Activated T-cell treated with anti-CD3 and anti-CD28 coated beads for 48 hours (primary cell): ENCODE results near the gene RGS16.
"Not testable (repeated sequence)": the region's sequence is repeated elsewhere in the genome, so short reads cannot be mapped to it uniquely, and the experiment has no call there.

Source experiments
- DNase-seq: peaks from one replicate; pipeline ENCODE4 v3.0.0-alpha.2; 2020; ENCODE audit warnings: low read depth

The RGS16 gene

DNA sequence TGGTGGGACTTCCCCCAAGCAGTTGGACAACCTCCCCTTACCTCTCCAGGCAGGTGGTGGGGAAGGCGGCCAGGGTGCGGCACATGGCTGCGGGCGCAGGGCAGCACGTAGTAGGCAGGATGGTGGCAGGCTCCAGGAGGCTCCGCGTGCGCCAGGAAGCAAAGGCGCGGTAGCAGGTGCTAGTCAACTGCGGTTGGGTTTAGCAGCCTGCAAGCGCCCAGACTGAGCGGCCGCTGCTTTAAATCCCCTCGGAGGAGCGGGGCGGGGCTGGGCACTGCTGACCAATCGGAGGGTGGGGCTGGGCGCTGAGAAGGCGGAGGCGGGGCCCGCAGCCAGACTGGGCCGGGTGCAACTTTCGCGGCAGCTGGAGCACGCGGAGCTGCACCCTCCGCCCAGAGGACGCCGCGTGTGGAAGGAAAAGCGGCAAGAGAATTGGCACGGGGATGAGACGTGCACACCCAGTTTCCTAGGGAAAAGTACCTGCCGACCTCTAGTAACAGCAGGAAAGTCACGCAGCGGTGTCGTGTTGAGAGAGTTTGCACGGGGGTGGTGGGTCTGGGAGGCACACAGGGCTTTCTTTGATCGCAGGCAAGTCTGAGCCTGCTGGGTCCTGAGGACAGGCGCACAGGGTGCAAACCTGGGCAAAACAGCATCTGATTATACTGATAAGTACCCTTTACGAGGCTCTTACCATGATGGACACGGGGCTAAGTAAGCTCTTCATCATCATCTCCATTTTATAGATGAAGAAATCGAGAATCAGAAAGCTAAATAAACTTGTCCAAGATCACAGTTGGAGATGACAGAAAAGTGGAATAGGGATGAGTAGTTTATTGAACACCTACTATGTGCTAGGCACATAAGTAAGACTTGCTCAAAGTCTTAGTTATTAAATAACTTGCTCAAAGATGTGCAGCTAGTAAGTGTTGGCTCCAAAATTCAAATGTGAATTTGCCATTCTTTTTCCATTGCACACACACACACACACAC is at the start of gene RGS16:
Gene RGS16 (minus strand): TSS at position 215 of the 990 bp plus-strand sequence. CDS start 130 bp downstream, at position 85.
- DNase-seq = peak; percentile 95

- no peak for DNase-seq
These were observed 49.8 kb upstream of the RGS16 start for GRCh38 chr1:182653986-182654385.

DNA sequence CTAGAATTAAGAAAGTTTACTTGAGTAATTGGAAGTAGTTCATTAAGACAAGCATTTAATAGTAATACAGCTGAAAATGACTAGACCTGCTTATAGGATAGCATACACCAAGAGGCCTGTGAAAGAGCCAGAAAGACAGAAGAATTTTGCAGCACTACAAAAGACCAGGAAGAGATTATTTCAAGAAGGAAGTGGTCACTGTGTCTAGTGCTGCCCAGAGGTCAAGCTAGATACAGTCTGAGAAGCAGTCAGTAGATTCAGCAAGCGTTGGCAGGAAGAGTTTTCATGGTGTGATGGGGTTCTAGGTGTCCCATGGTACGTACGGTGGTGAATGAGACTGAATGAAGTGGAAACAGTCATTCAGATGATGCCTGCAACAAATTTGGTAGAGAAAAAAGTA is 48.7 kb upstream of the RGS16 start:
- DNase-seq = no peak

DNA sequence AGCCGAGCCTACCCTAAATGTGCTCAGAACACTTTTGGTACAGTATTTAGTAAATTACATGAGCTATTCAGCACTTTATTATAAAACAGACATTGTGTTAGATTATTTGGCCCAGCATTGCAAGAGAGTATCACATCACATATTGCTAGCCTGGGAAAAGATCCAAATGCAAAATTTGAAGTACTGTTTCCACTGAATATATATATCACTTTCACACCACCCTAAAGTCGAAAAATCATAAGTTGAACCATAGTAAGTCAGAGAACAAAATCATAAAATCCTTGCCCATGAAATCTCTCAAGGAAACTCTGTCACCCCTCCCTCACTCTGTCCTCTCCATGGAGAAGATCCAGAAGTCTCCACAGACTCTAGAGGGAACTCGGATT is 47.1 kb upstream of the RGS16 start:
- no peak for DNase-seq

GRCh38 chr1:182650678-182651338 is 46.6 kb upstream of the RGS16 start:
- DNase-seq = no peak

- no peak for DNase-seq
These were observed 44.9 kb upstream of the RGS16 start for GRCh38 chr1:182649041-182649440.

- no peak for DNase-seq
These were observed 42.5 kb upstream of the RGS16 start for GRCh38 chr1:182646739-182647138.

DNA sequence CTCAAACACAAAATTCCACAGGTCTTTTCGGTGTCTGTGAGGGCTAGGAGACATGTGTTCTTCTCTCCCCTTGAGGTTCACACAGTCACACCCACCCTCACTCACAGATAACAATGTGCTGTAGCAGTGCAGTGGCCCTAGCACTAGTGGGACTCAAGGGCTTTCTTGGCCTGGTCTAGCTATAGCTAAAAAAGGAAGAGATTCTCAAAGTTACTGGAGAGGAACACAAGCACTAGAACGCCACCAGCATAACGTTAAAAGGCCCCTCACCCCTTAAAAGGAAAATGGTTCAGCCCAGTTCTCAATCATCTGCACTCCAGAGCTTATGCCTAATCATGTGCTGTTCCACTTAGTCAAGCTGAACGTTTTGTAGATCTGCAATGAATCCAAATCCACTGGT is 40.7 kb upstream of the RGS16 start:
- DNase-seq = no peak

- DNase-seq = no peak
These were observed 39.5 kb upstream of the RGS16 start for GRCh38 chr1:182643699-182644098.

DNA sequence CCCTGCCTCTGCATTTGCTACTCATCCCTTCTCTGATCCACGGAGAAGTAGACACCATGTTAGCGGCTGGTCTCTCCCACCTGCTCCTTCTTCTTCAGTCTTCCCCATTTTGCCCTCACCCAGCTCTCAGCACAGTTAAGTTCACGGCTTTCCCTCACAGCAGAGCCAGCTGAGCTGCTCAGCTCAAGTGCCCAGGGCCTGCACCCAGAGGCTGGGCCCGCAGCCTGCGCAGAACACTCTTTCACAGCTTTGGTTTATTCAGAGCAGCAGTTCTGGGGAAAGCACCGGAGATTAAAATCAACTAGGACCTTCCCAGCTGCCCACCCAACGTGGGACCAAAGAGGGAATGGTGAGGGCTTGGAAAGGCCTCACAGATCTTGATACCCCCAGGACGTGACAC is 38.3 kb upstream of the RGS16 start:
- DNase-seq = no peak

GRCh38 chr1:182641561-182641960 is 37.4 kb upstream of the RGS16 start:
- DNase-seq = no peak

DNA sequence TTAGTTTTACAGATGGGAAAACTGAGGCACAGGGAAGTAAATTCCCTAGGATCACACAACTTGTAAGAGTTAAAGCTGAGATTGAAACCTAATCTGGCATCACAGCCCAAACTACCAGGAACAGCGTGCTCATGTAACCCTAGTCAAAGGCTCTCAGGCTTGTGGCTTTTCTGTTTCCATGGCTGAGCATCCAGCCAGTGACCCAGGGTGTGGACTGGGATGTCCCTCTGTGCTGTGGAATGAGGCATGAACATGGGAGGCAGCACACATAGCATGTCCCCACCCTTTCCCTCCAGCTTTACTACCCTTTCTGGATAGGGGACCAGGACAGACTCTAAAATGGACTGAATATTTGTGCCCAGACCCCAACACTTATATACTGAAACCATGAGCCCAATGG is 35.1 kb upstream of the RGS16 start:
- DNase-seq = no peak

DNA sequence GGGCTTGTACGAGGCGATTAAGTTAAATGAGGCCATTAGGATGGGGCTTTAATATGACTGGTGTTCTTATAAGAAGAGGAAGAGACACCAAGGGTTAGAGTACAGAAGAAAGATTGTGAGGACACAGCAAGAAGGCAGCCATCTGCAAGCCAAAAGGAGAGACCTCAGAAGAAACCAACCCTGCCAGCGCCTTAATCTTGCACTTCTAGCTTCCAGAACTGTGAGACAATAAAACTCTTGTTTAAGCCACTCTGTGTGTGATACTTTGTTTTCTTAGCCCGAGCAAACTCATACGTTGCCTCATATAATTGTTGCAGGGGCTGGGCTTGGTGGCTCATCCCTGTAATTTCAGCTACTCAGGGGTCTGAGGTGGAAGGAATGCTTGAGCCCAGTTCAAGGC is 33.6 kb upstream of the RGS16 start:
- DNase-seq = no peak

GRCh38 chr1:182635871-182636270 is 31.7 kb upstream of the RGS16 start:
- no peak for DNase-seq

DNA sequence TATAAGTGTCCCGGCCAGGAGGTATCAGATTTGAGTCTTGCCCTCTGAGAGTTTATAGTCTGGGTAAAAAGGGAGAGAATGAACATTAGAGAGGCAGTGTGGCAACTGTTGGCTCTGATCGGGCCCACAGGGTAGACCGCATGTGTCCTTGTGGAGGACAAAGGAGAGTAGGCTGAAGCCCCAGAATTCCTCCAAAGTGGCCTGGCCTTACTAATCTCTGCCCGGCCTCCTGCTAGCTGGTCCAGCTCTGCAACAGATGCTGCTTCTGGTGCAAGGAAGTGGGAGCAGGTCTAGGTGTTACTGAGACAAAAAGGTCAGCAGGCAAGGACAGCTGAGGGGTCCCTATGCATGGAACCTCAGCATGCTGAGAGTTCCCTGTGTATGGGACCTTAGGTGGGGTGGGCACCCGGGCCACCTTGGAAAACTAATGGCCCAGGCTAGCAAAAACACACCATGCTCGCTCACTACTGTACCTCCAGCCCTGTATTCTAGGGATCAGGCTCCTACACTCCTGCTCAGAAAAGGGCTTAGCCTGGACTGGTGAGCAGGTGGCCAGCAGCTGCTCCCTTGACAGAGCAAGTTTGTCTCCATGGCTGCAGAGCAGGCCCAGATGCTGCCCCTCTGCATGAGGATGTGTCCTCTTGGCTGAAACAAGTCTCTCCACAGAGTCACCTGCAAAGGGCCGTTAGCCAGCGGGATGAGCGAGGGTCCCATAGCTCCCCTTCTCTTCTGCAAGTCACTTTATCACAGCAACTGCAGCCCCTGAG is 30.3 kb upstream of the RGS16 start:
- no peak for DNase-seq

DNA sequence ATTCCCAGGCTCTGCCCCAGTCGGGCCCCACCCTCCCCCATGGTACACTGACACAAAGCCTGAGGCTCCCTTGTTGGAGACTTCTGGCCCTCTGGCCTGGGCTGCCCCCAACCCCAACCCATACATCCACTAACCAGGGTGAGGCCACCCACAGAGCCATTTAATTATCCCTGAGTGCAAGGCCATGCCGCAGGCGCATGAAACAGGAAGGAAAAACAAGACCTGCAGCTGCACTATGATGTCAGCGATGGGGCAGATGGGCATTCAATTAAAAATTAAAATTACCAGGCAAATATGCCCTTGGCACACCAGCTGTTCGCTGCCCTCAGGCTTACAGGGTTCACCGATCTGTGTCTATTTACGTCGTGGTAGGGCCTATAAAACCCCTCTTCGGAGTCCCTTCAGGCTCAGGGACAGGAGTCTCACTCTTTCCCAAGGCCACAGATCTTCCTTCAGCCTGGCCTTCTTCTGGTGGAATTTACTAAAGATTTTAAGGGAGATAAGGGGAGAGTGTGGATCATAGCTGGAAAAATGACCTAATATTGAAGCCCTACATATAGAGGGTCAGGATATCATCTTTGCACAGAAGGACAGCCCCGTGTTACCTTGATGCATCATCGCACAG is 29.6 kb upstream of the RGS16 start:
- no peak for DNase-seq

DNA sequence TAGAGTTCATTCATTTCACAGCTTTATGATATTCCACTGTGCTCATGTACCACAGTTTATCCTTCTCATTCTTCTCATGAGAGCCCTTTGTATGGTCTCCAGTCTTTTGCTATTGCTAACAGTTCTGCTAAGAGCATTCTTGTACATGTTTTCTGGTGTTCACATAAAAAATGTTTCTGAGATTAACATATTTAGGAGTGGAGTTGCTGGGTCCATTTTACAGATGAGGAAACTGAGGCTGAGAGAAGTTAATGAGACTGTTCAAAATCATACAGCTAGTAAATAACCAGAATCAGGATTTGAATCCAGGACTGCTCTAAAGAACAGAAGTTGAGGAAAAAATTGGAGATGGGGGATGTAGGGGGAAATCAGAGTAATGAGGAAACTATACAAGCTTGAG is 28.8 kb upstream of the RGS16 start:
- no peak for DNase-seq

DNA sequence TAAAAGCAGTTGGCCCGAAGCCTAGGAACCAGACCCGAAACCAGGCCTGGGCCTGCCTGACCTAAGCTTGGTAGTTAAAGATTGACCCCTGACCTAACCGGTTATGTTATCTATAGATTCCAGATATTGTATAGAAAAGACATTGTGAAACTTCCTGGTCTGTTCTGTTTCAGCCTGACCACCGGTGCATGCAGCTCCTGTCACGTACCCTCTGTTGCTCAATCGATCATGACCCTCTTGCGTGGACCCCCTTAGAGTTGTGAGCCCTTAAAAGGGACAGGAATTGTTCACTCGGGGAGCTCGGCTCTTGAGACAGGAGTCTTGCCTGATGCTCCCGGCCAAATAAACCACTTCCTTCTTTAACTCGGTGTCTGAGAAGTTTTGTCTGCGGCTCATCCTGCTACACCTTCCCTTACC is 28.3 kb upstream of the RGS16 start:
- not testable (repeated sequence) for DNase-seq

GRCh38 chr1:182631954-182632353 is 27.8 kb upstream of the RGS16 start:
- no peak for DNase-seq

DNA sequence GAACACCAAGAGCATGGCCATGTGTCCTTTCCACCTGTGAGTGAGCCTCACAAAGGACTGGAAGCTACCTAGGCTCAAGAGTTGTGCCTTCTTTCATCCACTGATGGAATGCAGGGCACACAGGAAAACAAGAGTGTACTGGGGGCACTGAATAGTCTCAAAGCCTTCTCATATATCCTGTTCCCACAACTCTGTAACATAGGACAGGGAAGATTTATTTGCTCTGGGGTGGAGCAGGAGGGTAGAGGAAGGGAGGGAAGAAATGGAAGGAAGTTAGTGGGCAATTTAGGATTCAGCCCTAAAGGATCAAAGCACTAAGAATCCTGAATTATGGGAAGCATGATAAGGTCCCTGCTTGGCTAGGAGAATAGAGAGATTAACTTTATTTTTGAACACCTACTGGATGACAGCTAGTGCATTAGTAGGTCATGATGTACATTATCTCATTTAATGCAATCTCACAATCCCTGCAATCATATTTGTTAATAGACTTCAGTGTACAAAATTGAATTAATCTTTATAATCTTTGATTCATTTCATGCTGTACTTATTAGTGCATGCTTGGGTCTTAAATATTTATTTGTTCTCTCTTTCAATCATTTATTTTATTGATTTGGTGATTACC is 27.0 kb upstream of the RGS16 start:
- no peak for DNase-seq

DNA sequence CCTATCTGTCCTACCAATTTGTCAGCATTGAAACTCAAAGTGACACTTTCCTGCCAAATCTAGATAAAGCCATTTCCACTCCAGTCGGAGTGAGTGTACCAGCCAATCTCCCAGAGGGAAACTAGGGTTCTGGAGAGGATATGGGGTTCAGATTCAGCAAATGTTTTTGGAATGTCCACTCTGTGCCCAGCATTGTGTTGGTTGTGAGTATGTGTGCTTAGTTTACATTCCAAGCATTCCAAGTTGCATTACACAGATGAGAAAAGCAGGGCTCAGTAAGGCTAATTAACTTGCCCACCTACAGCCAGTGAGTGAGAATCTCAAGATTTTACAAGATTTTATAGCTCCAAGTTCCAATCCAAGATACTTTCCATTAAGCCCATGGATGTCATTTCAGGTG is 26.4 kb upstream of the RGS16 start:
- DNase-seq = no peak
